Stimulated activated naive B cell treated with anti-CD40 and anti-IgM and Interleukin-4, amounts not matched to agents 10 μg/mL and 1 μg/mL and 100 μg/mL, for 72 hours (primary cell): Measurements from ENCODE around the gene LAMA5.
A peak's percentile ranks its signal among the peaks of the same experiment; 100 is the strongest.

Source experiments
- ATAC-seq, 2 donors: fragments of 150-1000 bp; cut with Tn5 transposase; replicated peaks; 2 replicates each; pipeline ENCODE4 v1.10.0; 2021; ENCODE audit warnings: moderate library complexity in 1 of 2
- DNase-seq: peaks from one replicate; pipeline ENCODE4 v3.0.0; 2021
- H3K27ac Mint-ChIP-seq: one replicate; pipeline ENCODE4 v1.8.0; 2022; ENCODE audit warnings: mild to moderate bottlenecking, mixed read lengths
- H3K27me3 Mint-ChIP-seq, 2 donors: one replicate each; pipeline ENCODE4 v1.8.0; 2022; ENCODE audit warnings: mixed read lengths in 2 of 2
- H3K36me3 Mint-ChIP-seq, 2 donors: one replicate each; pipeline ENCODE4 v1.8.0; 2022; ENCODE audit warnings: mixed read lengths in 2 of 2, mild to moderate bottlenecking in 1 of 2
- H3K4me1 Mint-ChIP-seq, 2 donors: one replicate each; pipeline ENCODE4 v1.8.0; 2022; ENCODE audit warnings: mixed read lengths in 2 of 2, mild to moderate bottlenecking in 1 of 2
- H3K4me3 Mint-ChIP-seq, 2 donors: one replicate each; pipeline ENCODE4 v1.8.0; 2022; ENCODE audit warnings: mild to moderate bottlenecking in 2 of 2, mixed read lengths in 2 of 2, moderate library complexity in 1 of 2
- H3K9me3 Mint-ChIP-seq, 2 donors: one replicate each; pipeline ENCODE4 v1.8.0; 2022; ENCODE audit warnings: mixed read lengths in 2 of 2, mild to moderate bottlenecking in 1 of 2

LAMA5 gene

DNA sequence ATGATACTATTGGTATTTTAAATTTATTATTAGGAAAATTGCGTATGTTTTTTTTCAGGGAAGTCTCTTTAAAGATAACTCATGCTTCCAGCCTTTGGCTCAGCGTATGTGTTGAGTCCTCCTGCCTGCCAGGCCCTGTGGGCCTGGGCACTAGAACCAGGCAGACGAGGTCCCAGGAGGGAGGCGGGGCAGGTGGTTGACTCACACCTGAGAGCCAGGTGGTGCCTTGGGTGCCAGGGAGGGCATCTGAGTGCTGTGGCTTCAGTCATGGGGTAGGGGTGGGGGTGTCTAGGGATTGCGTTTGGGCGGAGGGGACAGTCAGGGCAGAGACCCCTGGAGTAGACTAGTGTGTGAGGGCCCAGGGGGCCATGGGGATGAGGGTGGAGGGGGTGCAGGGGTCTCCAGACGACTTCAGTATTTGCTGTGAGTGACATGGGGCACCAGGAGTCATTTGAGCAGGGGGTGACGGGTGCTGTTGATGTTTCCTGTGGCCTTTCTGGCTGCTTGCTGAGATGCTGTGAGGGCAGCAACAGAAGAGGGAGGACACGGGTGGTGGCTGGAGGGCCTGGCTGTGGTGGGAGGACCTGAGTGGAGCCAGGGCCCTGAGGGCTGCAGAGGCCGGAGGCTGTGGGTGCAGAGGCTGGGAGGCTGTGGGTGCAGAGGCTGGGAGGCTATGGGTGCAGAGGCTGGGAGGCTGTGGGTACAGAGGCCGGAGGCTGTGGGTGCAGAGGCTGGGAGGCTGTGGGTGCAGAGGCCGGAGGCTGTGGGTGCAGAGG lies 79.2 kb downstream of the LAMA5 start:
- H3K27ac Mint-ChIP-seq = peak overlapping the region; percentile 20

DNA sequence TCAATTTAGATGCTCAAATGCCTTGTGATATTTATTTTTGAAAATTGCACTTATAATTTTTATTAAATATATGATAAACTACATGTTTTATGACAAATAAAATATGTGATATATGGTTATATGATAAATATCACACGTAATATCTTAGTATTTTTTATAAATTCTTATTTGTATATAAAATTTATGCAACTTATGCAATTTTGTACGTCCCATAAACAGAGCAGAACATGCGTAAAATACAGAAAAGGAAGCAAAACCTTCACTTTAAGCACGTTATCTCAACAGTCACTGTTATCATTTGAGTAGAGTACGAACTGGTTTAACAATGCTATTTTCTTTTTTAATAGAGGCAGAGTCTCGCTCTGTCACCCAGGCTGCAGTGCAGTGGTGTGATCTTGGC lies 80.0 kb downstream of the LAMA5 start:
- H3K4me1 Mint-ChIP-seq = peaks cover 1 to 6% of the 10 kb centered on the region in 2 donors
- H3K4me3 Mint-ChIP-seq = no peak overlapping the region
- no peaks in the 10 kb centered on the region for H3K9me3 Mint-ChIP-seq
- no peaks in the 10 kb centered on the region for H3K27me3 Mint-ChIP-seq
- no peak overlapping the region for H3K27ac Mint-ChIP-seq
- H3K36me3 Mint-ChIP-seq = peaks cover 23 to 46% of the 10 kb centered on the region in 2 donors
- no peak for ATAC-seq
- DNase-seq = no peak

More for the DNA sequence above, 79.2 kb downstream of the LAMA5 start:
- ATAC-seq (no peak), DNase-seq (no peak)
- no peak overlapping the region for H3K4me3 Mint-ChIP-seq
- no peaks in the 10 kb centered on the region for H3K9me3 Mint-ChIP-seq
- H3K4me1 Mint-ChIP-seq = peaks cover 4 to 8% of the 10 kb centered on the region in 2 donors
- H3K27me3 Mint-ChIP-seq = no peaks in the 10 kb centered on the region
- H3K36me3 Mint-ChIP-seq = peaks cover 23 to 48% of the 10 kb centered on the region in 2 donors

DNA sequence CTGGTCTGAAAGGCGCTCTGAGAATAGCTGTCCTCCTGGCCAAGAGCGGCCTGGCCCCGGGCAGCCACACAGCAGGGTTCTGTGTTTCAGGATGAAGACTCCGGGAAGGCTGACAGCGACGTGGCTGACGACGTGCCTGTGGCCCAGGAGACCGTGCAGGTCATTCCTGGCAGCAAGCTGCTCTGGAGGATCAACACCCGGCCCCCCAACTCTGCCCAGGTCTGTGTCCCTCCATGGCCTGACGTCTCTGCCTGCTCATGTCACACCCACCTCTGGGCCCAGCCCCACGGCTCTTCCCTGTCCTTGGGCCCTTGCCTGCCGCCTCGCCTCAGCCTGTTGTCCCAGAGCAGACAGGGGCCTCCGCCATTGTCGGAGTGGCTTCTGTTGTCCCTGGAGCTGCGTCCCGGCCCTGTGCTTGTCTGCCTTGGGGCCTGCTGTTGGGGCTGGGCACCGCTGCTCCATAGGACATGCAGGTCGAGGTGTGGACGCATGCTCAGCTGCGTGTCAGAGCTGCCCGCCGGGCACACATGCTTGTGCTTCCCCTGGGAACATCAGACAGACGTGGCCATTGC lies 80.5 kb downstream of the LAMA5 start:
- DNase-seq (no peak), ATAC-seq (no peak)
- no peak overlapping the region for H3K4me3 Mint-ChIP-seq
- H3K4me1 Mint-ChIP-seq = peaks cover 0 to 4% of the 10 kb centered on the region in 2 donors
- H3K36me3 Mint-ChIP-seq = peaks cover 27 to 48% of the 10 kb centered on the region in 2 donors
- no peaks in the 10 kb centered on the region for H3K27me3 Mint-ChIP-seq
- no peak overlapping the region for H3K27ac Mint-ChIP-seq
- no peaks in the 10 kb centered on the region for H3K9me3 Mint-ChIP-seq

DNA sequence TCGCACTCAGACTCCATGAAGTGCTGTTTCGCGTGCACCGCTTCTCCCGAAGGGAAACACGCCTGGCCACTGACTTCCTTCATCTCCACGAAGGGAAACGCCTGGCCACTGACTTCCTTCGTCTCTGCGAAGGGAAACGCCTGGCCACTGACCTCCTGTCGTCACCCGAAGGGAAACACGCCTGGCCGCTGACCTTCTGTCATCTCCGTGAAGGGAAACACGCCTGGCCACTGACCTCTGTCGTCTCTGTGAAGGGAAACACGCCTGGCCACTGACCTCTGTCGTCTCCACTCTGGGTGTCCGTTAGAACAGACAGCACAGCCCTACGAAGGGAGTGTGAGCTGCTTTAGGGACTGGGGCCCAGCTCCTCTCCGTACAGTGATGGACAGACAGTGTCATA lies 81.4 kb downstream of the LAMA5 start:
- Mint-ChIP-seq H3K27me3 (no peaks in the 10 kb centered on the region), H3K9me3 (no peaks in the 10 kb centered on the region)
- no peak for ATAC-seq

DNA sequence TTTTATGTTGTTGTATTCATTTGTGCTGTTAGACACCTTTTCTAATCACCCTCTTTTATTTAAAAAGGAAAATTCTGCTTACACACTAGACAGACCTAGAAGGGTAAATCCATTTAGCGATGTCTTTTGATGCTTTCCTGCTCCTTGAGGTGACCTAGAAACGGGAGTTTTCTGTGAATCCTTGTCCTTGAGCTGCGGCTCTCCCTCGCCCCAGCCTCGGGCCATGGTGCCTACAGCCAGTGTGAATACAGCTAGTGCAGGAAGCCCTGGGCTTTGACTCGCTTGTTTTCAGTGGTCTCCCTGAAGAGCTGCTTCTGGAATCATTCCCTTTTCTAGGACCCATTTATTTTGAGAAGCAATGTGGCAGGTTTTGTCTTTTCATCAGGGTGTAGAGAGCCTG lies 82.0 kb downstream of the LAMA5 start:
- Mint-ChIP-seq H3K27me3 (no peaks in the 10 kb centered on the region), H3K27ac (no peak overlapping the region), H3K36me3 (peaks cover 21 to 44% of the 10 kb centered on the region in 2 donors), H3K4me3 (no peak overlapping the region), H3K4me1 (peaks cover 0 to 2% of the 10 kb centered on the region in 2 donors), H3K9me3 (no peaks in the 10 kb centered on the region)
- no peak for DNase-seq
- no peak for ATAC-seq

More for the DNA sequence above, 81.4 kb downstream of the LAMA5 start:
- Mint-ChIP-seq H3K4me1 (peaks cover 0 to 2% of the 10 kb centered on the region in 2 donors), H3K4me3 (no peak overlapping the region), H3K27ac (no peak overlapping the region), H3K36me3 (peaks cover 21 to 42% of the 10 kb centered on the region in 2 donors)
- DNase-seq = no peak

DNA sequence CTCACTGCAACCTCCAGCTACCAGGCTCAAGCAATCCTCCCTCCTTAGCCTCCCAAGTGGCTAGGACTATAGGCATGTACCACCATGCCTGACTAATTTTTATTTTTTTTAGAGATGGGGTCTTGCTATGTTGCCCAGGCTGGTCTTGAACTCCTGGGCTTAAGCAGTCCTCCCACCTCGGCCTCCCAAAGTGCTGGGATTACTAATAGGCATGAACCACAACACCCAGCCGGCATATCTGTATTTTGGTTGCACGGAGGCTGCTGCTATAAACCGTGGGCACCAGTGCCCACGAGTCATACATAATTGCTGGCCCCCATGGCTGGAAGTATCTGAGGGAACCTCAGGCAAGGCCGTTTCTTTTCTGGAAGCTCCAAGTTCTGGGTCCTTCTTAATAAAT lies 82.7 kb downstream of the LAMA5 start:
- H3K4me3 Mint-ChIP-seq = no peak overlapping the region
- H3K9me3 Mint-ChIP-seq = no peaks in the 10 kb centered on the region
- no peak for DNase-seq
- H3K4me1 Mint-ChIP-seq = peaks cover 0 to 2% of the 10 kb centered on the region in 2 donors
- no peak for ATAC-seq
- peaks cover 23 to 51% of the 10 kb centered on the region in 2 donors for H3K36me3 Mint-ChIP-seq
- no peaks in the 10 kb centered on the region for H3K27me3 Mint-ChIP-seq
- H3K27ac Mint-ChIP-seq = no peak overlapping the region

DNA sequence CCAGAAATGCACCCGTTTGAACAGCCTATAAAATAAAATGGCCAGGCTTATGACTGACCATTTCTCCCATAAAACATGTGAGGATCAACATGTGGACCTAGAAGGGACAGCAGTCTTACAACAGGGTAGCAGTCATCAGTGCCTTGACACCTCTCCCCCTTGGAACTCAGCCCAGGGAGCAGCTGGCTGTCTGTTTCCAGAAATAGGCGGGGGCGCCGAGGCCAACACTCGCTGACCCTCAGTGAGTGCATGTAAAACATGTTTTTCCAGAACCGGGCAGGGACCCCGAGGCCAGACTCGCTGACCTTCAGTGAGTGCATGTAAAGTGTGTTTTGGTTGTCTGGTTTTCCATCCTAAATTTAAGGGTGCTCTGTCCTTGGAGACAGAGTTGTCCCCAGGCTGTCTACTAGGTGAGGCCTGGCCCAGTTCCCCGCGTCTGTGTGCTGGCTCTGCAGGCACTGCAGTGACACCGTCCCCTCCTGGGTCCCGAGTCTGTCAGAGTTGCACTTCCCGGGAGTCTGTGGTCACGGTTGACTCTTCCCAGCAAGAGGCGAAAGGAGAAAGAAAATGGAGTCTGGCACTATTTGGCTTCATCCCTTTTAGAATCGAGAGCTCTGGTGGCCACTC lies 84.1 kb downstream of the LAMA5 start:
- no peak overlapping the region for H3K4me3 Mint-ChIP-seq
- peak overlapping the region; percentile 20 for H3K27ac Mint-ChIP-seq
- peaks cover 0 to 7% of the 10 kb centered on the region in 2 donors for H3K4me1 Mint-ChIP-seq
- DNase-seq (no peak), ATAC-seq (no peak)
- H3K9me3 Mint-ChIP-seq = no peaks in the 10 kb centered on the region
- no peaks in the 10 kb centered on the region for H3K27me3 Mint-ChIP-seq
- H3K36me3 Mint-ChIP-seq = peaks cover 24 to 54% of the 10 kb centered on the region in 2 donors

DNA sequence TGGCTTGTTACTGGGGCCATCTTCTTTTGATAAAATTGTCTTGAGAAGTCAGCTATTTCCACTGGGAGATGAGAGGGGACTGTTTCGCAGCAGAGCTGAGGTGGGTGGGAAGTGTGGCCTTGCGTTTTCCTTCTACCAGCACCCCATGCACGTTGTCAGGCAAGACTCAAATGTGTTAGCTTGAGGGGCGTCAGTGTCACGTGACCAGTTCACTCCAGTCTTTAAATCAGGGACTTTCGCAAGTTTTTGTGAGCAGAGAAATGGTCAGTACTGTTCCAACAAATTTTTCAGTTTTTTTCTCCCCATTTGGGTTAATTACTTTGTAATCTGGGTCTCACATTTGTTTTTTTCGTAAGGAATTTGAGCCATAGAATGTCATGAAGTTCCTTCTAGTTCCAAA lies 85.0 kb downstream of the LAMA5 start:
- no peak for DNase-seq
- Mint-ChIP-seq H3K4me3 (no peak overlapping the region), H3K27me3 (no peaks in the 10 kb centered on the region), H3K4me1 (peaks cover 0 to 8% of the 10 kb centered on the region in 2 donors), H3K9me3 (no peaks in the 10 kb centered on the region), H3K27ac (no peak overlapping the region), H3K36me3 (peaks cover 24 to 58% of the 10 kb centered on the region in 2 donors)
- ATAC-seq = no peak

DNA sequence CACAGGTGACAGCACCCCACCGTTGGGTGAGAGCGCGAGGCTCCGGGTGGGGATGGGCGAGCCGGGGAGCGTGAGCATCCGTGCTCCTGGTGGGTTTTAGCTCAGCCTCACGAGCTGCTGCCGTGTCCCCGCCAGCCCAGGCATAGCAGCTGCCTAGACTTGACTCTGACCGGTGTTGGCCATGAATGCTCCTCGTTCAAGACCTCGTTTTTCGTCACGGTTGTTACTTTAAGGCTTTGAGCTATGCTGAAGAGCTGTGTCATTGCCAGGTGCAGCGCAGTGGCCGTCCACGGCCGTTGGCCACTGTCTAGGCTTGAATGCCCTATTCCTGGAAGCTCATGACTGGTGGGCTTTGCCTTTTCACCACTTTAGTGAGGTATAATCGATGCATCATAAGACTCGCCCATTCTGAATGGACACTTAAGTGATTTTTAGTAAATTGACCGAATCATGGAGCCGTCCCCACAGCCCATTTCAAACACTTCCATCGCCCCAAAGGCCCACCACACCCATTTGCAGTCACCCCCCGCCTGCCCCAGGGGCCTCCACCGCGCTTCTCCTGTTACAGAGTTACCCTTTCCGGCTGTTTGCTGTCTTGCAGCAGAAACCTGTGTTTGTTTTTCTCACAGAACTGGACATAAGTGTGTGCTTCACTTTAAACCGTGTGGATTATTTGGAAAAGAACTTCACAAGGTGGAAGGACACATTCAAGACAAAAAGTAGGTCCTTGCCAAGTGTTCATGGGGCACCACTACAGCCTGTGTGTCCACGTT lies 85.8 kb downstream of the LAMA5 start:
- ATAC-seq (no peak), DNase-seq (no peak)
- no peak overlapping the region for H3K27ac Mint-ChIP-seq
- H3K4me1 Mint-ChIP-seq = peaks cover 0 to 6% of the 10 kb centered on the region in 2 donors
- H3K36me3 Mint-ChIP-seq = peaks cover 20 to 54% of the 10 kb centered on the region in 2 donors
- no peaks in the 10 kb centered on the region for H3K9me3 Mint-ChIP-seq
- H3K27me3 Mint-ChIP-seq = no peaks in the 10 kb centered on the region
- no peak overlapping the region for H3K4me3 Mint-ChIP-seq

DNA sequence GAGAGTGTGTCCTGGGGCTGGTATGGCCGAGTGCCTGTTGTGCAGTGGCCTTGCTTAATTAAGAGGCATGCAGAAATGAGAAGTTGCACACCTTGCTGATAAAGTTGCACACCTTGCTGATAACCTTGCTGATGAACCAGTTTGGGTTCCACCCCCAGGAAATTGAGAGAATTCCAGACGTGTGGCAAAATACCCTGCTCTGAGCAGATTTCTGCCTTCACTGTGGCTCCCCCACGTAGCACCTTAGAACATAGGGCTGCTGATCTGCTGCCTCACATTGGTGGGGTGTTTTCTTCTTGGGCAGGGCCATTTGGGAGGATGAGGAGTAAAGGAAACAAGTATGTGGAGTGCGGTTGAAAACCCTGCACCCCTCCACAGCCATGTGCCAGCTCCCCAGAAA lies 86.8 kb downstream of the LAMA5 start:
- H3K4me3 Mint-ChIP-seq = no peak overlapping the region
- no peak overlapping the region for H3K27ac Mint-ChIP-seq

DNA sequence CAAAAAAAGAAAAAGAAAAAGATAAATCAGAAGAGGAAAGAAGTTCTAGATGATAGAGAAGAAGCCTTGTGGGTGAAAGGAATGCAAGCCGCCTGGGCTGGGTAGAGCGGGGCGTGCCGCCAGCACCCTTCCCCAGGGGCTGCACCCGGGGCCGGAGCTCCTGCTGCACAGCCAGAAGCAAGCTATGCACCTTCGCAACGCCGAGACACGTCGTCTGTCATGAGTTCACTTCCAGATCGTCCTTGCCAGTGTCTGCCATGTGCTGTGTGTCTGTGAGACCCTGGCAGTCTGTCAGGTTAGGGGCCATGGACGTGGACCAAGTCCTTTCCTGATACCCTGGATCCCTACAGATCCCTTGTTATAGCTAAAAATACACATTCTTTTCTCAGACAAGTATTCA lies 89.9 kb downstream of the LAMA5 start:
- no peak overlapping the region for H3K4me3 Mint-ChIP-seq
- peaks cover 45 to 68% of the 10 kb centered on the region in 2 donors for H3K36me3 Mint-ChIP-seq
- ATAC-seq (no peak), DNase-seq (no peak)
- no peaks in the 10 kb centered on the region for H3K27me3 Mint-ChIP-seq
- peaks cover 27 to 34% of the 10 kb centered on the region in 2 donors for H3K4me1 Mint-ChIP-seq
- no peaks in the 10 kb centered on the region for H3K9me3 Mint-ChIP-seq
- H3K27ac Mint-ChIP-seq = no peak overlapping the region

More for the DNA sequence above, 86.8 kb downstream of the LAMA5 start:
- ATAC-seq (no peak), DNase-seq (no peak)
- H3K27me3 Mint-ChIP-seq = no peaks in the 10 kb centered on the region
- no peaks in the 10 kb centered on the region for H3K9me3 Mint-ChIP-seq
- H3K36me3 Mint-ChIP-seq = peaks cover 25 to 56% of the 10 kb centered on the region in 2 donors
- H3K4me1 Mint-ChIP-seq = peaks cover 3 to 9% of the 10 kb centered on the region in 2 donors

DNA sequence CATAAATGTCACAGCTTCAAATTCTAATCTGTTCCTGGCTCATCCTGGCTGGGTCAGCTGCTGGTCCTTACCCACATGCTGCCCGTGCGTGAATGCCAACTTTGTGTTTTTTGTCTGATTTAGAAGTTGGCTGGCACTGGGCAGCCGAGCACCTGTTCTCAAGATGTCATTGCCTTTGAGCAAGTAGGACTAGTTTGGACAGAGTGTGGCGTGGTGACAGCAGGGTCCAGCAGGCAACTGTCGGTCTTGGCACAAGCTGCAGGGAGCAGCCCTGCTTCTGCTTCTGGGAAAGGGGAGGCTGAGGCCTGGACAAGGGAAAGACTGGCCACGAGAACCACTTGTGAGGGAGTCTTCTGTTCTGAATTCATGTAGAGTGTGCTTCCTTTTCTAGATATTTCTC lies 90.7 kb downstream of the LAMA5 start:
- no peak for DNase-seq
- Mint-ChIP-seq H3K4me1 (peaks cover 27 to 35% of the 10 kb centered on the region in 2 donors), H3K36me3 (peaks cover 44 to 67% of the 10 kb centered on the region in 2 donors), H3K27me3 (no peaks in the 10 kb centered on the region), H3K4me3 (no peak overlapping the region), H3K9me3 (no peaks in the 10 kb centered on the region), H3K27ac (no peak overlapping the region)
- no peak for ATAC-seq

DNA sequence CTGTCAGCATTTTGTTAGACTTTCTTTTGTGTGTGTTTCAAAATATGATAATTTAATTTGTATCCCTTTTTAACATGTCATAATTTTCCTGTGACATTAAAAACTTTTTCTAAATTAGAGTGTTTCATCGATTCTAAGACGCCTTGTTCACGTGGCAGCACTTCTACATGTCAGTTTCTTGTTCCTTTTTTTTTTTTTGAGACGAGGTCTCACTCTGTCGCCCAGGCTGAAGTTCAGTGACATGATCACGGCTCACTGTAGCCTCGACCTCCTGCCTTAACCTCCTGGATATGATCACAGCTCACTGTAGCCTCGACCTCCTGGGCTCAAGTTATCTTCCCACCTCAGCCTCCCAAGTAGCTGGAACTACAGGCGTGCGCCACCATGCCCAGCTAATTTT lies 91.9 kb downstream of the LAMA5 start:
- ATAC-seq = peak; percentile 59 to 68
- Mint-ChIP-seq H3K27ac (peak overlapping the region; percentile 86), H3K9me3 (no peaks in the 10 kb centered on the region), H3K4me3 (no peak overlapping the region), H3K27me3 (no peaks in the 10 kb centered on the region), H3K36me3 (peaks cover 44 to 69% of the 10 kb centered on the region in 2 donors), H3K4me1 (peaks cover 27 to 35% of the 10 kb centered on the region in 2 donors)
- no peak for DNase-seq

DNA sequence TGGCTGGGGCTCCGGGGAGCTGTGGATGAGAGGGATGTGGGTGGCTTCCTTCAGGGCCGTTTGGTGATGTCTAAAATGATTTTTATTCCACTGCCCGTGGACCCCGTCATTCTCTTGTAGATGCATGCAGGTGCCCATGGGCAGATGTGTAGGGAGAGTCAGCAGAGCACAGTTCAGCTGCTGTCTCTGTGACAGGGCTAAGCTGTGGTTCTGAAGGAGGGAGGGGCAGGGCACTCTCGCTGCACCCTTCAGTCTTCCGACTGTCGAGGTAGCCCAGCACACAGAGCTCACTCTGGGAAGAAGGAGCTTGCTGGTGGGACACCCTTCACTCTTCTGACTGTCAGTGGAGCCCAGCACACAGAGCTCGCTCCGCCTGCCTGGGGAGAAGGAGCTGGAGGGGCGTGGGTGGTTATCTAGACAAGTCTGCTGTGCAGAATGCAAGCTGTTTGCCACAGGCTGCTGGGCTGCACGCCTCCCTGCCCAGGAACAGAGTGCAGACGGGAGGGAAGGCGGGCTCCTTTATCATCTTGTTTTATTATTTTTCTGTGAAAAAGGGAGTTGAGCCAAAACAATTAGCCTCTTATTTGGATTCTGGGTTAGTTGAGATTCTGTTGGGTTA lies 92.7 kb downstream of the LAMA5 start:
- Mint-ChIP-seq H3K36me3 (peaks cover 44 to 65% of the 10 kb centered on the region in 2 donors), H3K27me3 (no peaks in the 10 kb centered on the region), H3K4me1 (peaks cover 27 to 35% of the 10 kb centered on the region in 2 donors), H3K4me3 (peak overlapping the region in 1 of 2 donors; percentile 66), H3K9me3 (no peaks in the 10 kb centered on the region), H3K27ac (peak overlapping the region; percentile 86)
- no peak for DNase-seq
- ATAC-seq = peak; percentile 87 to 90
